GM23338 (cell line): Measurements from ENCODE around the gene TJP2. TPM values are rescaled to one million over a fixed set of nuclear protein-coding genes. Genes with fewer than 3 reads are reported as not detected.

Experiments used
- ATAC-seq: fragments of 200-7000 bp; cut with Tn5 transposase; 3 replicates; pipeline ENCODE4 v1.9.1; 2020
- DNase-seq: peaks from one replicate; pipeline ENCODE4 v3.0.0-alpha.2; 2015; ENCODE audit warnings: low spot score
- H2AFZ ChIP-seq: fragments of 200-600 bp; sonication (generic); 2 replicates; pipeline ENCODE4 v1.8.0; 2016; ENCODE audit warnings: antibody characterized with exemption, mild to moderate bottlenecking, moderate library complexity
- H3F3A ChIP-seq: fragments of 200-600 bp; sonication (generic); replicated peaks from 2 replicates; pipeline ENCODE4 v1.8.0; 2017; ENCODE audit warnings: antibody characterized with exemption, mixed run types, low read depth
- H3K27ac ChIP-seq: fragments of 200-600 bp; sonication (generic); 2 replicates; pipeline ENCODE4 v1.6.1; 2016; ENCODE audit warnings: low read depth
- H3K27me3 ChIP-seq: fragments of 200-600 bp; sonication (generic); 2 replicates; pipeline ENCODE4 v1.8.0; 2016; ENCODE audit warnings: mild to moderate bottlenecking, mixed run types, moderate library complexity; ENCODE audit not compliant: insufficient read depth
- H3K36me3 ChIP-seq: fragments of 200-600 bp; sonication (generic); 2 replicates; pipeline ENCODE4 v1.8.0; 2016; ENCODE audit warnings: mild to moderate bottlenecking; ENCODE audit not compliant: insufficient read depth
- H3K4me1 ChIP-seq: fragments of 200-600 bp; sonication (generic); 2 replicates; pipeline ENCODE4 v1.8.0; 2016; ENCODE audit warnings: mild to moderate bottlenecking, moderate library complexity; ENCODE audit not compliant: insufficient read depth
- H3K4me2 ChIP-seq: fragments of 200-600 bp; sonication (generic); 2 replicates; pipeline ENCODE4 v1.7.1; 2017; ENCODE audit warnings: mixed run types
- H3K4me3 ChIP-seq: fragments of 200-600 bp; sonication (generic); 2 replicates; pipeline ENCODE4 v1.6.1; 2016; ENCODE audit warnings: mixed run types
- H3K79me2 ChIP-seq: fragments of 200-600 bp; sonication (generic); replicated peaks from 2 replicates; pipeline ENCODE4 v1.8.0; 2017; ENCODE audit warnings: mild to moderate bottlenecking; ENCODE audit not compliant: insufficient read depth
- H3K9me2 ChIP-seq: fragments of 200-600 bp; sonication (generic); 2 replicates; pipeline ENCODE4 v1.8.0; 2017; ENCODE audit not compliant: insufficient read depth
- H4K20me1 ChIP-seq: fragments of 200-600 bp; sonication (generic); replicated peaks from 2 replicates; pipeline ENCODE4 v1.8.0; 2017; ENCODE audit warnings: mild to moderate bottlenecking; ENCODE audit not compliant: insufficient read depth
- H3K27ac Mint-ChIP-seq: 2 replicates; pipeline ENCODE4 v1.8.0; 2020; ENCODE audit warnings: inconsistent platforms, mild to moderate bottlenecking, moderate library complexity, mixed read lengths
- H3K27me3 Mint-ChIP-seq: 3 replicates; pipeline ENCODE4 v1.8.0; 2022; ENCODE audit warnings: low read depth, mild to moderate bottlenecking, moderate library complexity, mixed read lengths, inconsistent platforms; ENCODE audit not compliant: insufficient read depth, poor library complexity
- H3K36me3 Mint-ChIP-seq: 3 replicates; pipeline ENCODE4 v1.8.0; 2021; ENCODE audit warnings: low read depth, mild to moderate bottlenecking, inconsistent platforms, moderate library complexity, mixed read lengths
- H3K4me1 Mint-ChIP-seq: 3 replicates; pipeline ENCODE4 v1.8.0; 2020; ENCODE audit warnings: mild to moderate bottlenecking, inconsistent platforms, mixed read lengths
- H3K4me3 Mint-ChIP-seq: 3 replicates; pipeline ENCODE4 v1.8.0; 2021; ENCODE audit warnings: moderate library complexity, mild to moderate bottlenecking, inconsistent platforms, mixed read lengths
- H3K9me3 Mint-ChIP-seq: 3 replicates; pipeline ENCODE4 v1.8.0; 2020; ENCODE audit warnings: moderate library complexity, mild to moderate bottlenecking, inconsistent platforms, mixed read lengths
- CREB1 ChIP-seq: fragments of 250-450 bp; sonication (Bioruptor Pico); IDR thresholded peaks from 2 replicates; pipeline ENCODE4 v1.5.0; 2020; ENCODE audit warnings: low read depth, mild to moderate bottlenecking, moderate library complexity
- EZH2 ChIP-seq: fragments of 200-600 bp; sonication (generic); IDR thresholded peaks from one replicate; pipeline ENCODE4 v1.8.0; 2017; ENCODE audit warnings: antibody characterized with exemption, mild to moderate bottlenecking, low read depth; ENCODE audit not compliant: unreplicated experiment
- EZH2phosphoT487 ChIP-seq: fragments of 200-600 bp; sonication (generic); IDR thresholded peaks from one replicate; pipeline ENCODE4 v1.8.1; 2018; ENCODE audit warnings: antibody characterized with exemption; ENCODE audit not compliant: unreplicated experiment
- NANOG ChIP-seq: IDR thresholded peaks from 2 replicates; pipeline ENCODE4 v1.6.1; 2016; ENCODE audit warnings: antibody characterized with exemption, borderline replicate concordance
- POLR2AphosphoS5 ChIP-seq: IDR thresholded peaks from 2 replicates; pipeline ENCODE4 v1.6.1; 2016; ENCODE audit warnings: antibody characterized with exemption, low read depth
- STAT1 ChIP-seq: IDR thresholded peaks from one replicate; pipeline ENCODE4 v1.6.1; 2016; ENCODE audit warnings: antibody characterized with exemption; ENCODE audit not compliant: unreplicated experiment
- polyA plus RNA-seq: library from polyadenylated mRNA; unstranded; fragments of >200 nt; fragmentation: Nextera tagmentation; extraction: Ambion mirVana; gene quantifications from 2 replicates; pipeline ENCODE4 v1.2.1, GENCODE V29; 2016
- total RNA-seq: library from RNA; depleted of rRNA; stranded (reverse); fragments of >200 nt; shearing (Covaris generic); gene quantifications from 2 replicates; pipeline ENCODE4 v1.2.3, GENCODE V29; 2014
- TF ChIP-seq, protein P1 (sequence below), 2 experiments: fragments of 200-600 bp in 1 of 2; sonication (generic) in 1 of 2; conservative IDR thresholded peaks; 2 replicates each; pipeline versions ENCODE4 v1.5.1 to v1.6.1; 2016 to 2017; ENCODE audit warnings: antibody characterized with exemption in 2 of 2, low read depth in 2 of 2, mild to moderate bottlenecking in 2 of 2, moderate library complexity in 1 of 2
- TF ChIP-seq, protein P2 (sequence below): IDR thresholded peaks from one replicate; pipeline ENCODE4 v1.6.1; 2018; ENCODE audit warnings: antibody characterized with exemption; ENCODE audit not compliant: unreplicated experiment
- TF ChIP-seq, protein P3 (sequence below): fragments of 250-450 bp; sonication (Bioruptor Pico); IDR thresholded peaks from 2 replicates; pipeline ENCODE4 v1.5.0; 2020; ENCODE audit warnings: mild to moderate bottlenecking, moderate library complexity

Gene TJP2
- total and polyA plus RNA-seq, 2 experiments from 2014 or later = 37.6 to 234 TPM

DNA sequence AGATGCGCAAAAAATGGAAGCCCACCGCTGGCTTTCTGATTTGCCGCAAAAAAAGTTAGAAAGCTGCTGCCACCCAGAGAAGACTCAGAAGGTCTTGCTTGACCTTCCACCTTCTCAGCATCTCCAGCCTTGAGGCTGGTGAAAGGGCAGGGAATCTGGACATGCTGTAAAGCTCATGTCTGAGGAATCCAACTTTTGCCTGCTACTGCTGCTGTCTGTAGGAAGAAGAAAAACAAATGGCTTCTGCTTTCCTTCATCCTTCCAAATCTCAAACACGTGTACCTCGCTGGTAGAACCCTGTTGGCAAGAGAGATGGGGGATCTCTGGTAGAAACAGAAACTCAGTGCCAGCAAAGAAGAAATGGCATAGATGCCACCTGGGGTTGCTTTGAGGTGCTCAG is 10.2 kb downstream of the TJP2 start (continued):
- TF ChIP-seq, protein P1, sequence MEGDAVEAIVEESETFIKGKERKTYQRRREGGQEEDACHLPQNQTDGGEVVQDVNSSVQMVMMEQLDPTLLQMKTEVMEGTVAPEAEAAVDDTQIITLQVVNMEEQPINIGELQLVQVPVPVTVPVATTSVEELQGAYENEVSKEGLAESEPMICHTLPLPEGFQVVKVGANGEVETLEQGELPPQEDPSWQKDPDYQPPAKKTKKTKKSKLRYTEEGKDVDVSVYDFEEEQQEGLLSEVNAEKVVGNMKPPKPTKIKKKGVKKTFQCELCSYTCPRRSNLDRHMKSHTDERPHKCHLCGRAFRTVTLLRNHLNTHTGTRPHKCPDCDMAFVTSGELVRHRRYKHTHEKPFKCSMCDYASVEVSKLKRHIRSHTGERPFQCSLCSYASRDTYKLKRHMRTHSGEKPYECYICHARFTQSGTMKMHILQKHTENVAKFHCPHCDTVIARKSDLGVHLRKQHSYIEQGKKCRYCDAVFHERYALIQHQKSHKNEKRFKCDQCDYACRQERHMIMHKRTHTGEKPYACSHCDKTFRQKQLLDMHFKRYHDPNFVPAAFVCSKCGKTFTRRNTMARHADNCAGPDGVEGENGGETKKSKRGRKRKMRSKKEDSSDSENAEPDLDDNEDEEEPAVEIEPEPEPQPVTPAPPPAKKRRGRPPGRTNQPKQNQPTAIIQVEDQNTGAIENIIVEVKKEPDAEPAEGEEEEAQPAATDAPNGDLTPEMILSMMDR (conservative IDR thresholded peaks at IDR 0.05; ENCODE audit: low read depth in 2 of 2) = no peak
- no peak for TF ChIP-seq CREB1 (CRISPR knock-in tag)
- no peak for TF ChIP-seq STAT1
- no peak for TF ChIP-seq NANOG
- no peak for TF ChIP-seq EZH2
- TF ChIP-seq, protein P2, sequence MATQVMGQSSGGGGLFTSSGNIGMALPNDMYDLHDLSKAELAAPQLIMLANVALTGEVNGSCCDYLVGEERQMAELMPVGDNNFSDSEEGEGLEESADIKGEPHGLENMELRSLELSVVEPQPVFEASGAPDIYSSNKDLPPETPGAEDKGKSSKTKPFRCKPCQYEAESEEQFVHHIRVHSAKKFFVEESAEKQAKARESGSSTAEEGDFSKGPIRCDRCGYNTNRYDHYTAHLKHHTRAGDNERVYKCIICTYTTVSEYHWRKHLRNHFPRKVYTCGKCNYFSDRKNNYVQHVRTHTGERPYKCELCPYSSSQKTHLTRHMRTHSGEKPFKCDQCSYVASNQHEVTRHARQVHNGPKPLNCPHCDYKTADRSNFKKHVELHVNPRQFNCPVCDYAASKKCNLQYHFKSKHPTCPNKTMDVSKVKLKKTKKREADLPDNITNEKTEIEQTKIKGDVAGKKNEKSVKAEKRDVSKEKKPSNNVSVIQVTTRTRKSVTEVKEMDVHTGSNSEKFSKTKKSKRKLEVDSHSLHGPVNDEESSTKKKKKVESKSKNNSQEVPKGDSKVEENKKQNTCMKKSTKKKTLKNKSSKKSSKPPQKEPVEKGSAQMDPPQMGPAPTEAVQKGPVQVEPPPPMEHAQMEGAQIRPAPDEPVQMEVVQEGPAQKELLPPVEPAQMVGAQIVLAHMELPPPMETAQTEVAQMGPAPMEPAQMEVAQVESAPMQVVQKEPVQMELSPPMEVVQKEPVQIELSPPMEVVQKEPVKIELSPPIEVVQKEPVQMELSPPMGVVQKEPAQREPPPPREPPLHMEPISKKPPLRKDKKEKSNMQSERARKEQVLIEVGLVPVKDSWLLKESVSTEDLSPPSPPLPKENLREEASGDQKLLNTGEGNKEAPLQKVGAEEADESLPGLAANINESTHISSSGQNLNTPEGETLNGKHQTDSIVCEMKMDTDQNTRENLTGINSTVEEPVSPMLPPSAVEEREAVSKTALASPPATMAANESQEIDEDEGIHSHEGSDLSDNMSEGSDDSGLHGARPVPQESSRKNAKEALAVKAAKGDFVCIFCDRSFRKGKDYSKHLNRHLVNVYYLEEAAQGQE = no peak
- no peak for TF ChIP-seq EZH2phosphoT487
- TF ChIP-seq POLR2AphosphoS5 = no peak

DNA sequence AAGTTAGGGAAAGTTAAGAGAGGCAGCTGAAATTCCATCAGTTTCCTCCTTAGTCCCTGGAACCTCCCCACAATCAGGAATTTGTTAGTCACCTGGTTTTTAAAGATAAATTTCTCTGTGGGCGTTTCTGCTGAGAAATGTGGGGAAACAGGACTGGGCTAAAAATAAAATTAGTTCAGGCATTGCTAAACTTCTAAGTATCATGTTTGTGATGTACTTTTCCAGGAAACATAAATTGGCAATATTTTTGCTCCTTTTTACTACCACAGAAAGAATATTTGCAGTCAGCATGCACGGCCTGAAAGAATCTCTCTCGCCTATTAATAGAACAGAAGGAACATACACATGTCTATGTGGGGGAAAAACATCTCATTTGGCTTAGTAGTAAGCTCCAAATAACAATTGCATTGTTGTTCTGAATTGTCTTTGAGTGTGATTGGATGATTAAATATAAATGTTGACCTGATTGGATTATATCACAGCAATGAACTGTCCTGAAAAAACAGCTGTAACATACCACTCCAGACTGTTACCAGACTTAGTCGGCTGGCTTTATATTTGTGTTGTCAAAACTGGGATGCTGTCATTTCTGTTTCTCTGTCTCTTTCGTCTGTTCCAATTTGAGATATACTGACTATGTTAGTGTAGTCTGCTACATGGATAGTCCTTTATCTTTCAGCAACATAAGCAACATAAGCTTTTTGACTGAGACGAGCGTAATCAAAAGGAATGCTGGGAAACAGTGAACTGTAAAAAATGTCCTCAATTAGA is 12.9 kb downstream of the TJP2 start:
- H3K27me3 Mint-ChIP-seq = peaks cover 4% of the 10 kb centered on the region
- no peak for TF ChIP-seq NANOG
- TF ChIP-seq, protein P3, sequence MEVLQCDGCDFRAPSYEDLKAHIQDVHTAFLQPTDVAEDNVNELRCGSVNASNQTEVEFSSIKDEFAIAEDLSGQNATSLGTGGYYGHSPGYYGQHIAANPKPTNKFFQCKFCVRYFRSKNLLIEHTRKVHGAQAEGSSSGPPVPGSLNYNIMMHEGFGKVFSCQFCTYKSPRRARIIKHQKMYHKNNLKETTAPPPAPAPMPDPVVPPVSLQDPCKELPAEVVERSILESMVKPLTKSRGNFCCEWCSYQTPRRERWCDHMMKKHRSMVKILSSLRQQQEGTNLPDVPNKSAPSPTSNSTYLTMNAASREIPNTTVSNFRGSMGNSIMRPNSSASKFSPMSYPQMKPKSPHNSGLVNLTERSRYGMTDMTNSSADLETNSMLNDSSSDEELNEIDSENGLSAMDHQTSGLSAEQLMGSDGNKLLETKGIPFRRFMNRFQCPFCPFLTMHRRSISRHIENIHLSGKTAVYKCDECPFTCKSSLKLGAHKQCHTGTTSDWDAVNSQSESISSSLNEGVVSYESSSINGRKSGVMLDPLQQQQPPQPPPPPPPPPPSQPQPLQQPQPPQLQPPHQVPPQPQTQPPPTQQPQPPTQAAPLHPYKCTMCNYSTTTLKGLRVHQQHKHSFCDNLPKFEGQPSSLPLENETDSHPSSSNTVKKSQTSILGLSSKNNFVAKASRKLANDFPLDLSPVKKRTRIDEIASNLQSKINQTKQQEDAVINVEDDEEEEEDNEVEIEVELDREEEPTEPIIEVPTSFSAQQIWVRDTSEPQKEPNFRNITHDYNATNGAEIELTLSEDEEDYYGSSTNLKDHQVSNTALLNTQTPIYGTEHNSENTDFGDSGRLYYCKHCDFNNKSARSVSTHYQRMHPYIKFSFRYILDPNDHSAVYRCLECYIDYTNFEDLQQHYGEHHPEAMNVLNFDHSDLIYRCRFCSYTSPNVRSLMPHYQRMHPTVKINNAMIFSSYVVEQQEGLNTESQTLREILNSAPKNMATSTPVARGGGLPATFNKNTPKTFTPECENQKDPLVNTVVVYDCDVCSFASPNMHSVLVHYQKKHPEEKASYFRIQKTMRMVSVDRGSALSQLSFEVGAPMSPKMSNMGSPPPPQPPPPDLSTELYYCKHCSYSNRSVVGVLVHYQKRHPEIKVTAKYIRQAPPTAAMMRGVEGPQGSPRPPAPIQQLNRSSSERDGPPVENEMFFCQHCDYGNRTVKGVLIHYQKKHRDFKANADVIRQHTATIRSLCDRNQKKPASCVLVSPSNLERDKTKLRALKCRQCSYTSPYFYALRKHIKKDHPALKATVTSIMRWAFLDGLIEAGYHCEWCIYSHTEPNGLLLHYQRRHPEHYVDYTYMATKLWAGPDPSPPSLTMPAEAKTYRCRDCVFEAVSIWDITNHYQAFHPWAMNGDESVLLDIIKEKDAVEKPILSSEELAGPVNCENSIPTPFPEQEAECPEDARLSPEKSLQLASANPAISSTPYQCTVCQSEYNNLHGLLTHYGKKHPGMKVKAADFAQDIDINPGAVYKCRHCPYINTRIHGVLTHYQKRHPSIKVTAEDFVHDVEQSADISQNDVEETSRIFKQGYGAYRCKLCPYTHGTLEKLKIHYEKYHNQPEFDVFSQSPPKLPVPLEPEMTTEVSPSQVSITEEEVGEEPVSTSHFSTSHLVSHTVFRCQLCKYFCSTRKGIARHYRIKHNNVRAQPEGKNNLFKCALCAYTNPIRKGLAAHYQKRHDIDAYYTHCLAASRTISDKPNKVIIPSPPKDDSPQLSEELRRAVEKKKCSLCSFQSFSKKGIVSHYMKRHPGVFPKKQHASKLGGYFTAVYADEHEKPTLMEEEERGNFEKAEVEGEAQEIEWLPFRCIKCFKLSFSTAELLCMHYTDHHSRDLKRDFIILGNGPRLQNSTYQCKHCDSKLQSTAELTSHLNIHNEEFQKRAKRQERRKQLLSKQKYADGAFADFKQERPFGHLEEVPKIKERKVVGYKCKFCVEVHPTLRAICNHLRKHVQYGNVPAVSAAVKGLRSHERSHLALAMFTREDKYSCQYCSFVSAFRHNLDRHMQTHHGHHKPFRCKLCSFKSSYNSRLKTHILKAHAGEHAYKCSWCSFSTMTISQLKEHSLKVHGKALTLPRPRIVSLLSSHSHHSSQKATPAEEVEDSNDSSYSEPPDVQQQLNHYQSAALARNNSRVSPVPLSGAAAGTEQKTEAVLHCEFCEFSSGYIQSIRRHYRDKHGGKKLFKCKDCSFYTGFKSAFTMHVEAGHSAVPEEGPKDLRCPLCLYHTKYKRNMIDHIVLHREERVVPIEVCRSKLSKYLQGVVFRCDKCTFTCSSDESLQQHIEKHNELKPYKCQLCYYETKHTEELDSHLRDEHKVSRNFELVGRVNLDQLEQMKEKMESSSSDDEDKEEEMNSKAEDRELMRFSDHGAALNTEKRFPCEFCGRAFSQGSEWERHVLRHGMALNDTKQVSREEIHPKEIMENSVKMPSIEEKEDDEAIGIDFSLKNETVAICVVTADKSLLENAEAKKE = no peak

More for the DNA sequence above, 12.9 kb downstream of the TJP2 start:
- Histone ChIP-seq H3K4me2 (no peak overlapping the region), H3K36me3 (no peaks in the 10 kb centered on the region; the same call in 1 of the 2 replicates), H3K27ac (no peak overlapping the region), H3F3A (no peaks in the 10 kb centered on the region), H3K79me2 (peaks cover 91% of the 10 kb centered on the region), H3K4me3 (no peak overlapping the region), H3K27me3 (no peaks in the 10 kb centered on the region), H3K9me2 (no peaks in the 10 kb centered on the region), H2AFZ (no peak overlapping the region), H3K4me1 (peaks cover 3% of the 10 kb centered on the region; the same call in 1 of the 2 replicates), H4K20me1 (peaks cover 5% of the 10 kb centered on the region; the same call in 1 of the 2 replicates)
- Mint-ChIP-seq H3K4me3 (no peak overlapping the region), H3K4me1 (peaks cover 15% of the 10 kb centered on the region), H3K9me3 (no peaks in the 10 kb centered on the region), H3K27ac (no peak overlapping the region), H3K36me3 (peaks cover 11% of the 10 kb centered on the region; the same call in 2 of the 3 replicates)
- DNase-seq (no peak), ATAC-seq (no peak)
